Anterior cingulate cortex (tissue), 58 donors: Measurements from ENCODE around the gene NASP.

ENCODE experiments used
- DNase-seq, 58 donors: peaks; one replicate each; lab custom pipeline; 2025; lab: John Stamatoyannopoulos, UW

Gene NASP

GRCh38 chr1:45658171-45658570 lies 74.3 kb downstream of the NASP start:
- no peak for DNase-seq

DNA sequence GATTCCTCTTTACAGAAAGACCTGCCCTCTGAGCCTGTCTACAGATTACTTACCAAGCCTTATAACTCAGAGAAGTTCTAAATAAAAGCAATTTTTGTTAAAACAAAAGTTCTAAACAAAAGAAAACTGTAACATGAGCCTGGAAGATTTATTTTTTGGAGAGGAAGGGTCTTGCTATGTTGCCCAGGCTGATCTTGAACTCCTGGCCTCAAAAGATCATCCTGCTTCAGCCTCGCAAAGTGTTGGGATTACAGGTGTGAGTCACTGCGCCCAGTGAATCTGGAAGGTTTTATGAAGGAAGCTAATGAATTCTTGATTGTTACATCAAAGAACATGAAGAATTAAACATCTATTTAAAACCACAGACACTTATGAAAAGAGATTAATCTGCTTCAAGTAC lies 75.4 kb downstream of the NASP start:
- no peak for DNase-seq

DNA sequence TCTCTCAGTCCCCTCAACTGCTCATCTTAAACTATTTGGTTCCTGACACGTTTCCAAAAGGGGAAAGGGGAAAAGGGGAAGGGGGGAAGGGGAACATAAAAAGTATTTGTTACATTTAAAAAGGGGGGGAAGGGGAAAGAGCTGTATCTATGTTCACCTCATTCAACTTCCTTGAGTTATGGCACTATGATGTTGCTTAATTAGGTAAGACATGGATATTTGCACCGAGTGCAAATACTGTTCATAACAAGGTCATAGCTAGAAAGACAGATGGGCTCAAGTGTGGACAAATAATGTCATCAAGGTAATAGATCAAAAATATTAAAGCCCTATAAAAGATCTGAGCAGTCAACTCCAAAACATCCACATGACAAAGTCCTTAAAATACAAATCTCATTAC lies 76.5 kb downstream of the NASP start:
- no peak for DNase-seq

DNA sequence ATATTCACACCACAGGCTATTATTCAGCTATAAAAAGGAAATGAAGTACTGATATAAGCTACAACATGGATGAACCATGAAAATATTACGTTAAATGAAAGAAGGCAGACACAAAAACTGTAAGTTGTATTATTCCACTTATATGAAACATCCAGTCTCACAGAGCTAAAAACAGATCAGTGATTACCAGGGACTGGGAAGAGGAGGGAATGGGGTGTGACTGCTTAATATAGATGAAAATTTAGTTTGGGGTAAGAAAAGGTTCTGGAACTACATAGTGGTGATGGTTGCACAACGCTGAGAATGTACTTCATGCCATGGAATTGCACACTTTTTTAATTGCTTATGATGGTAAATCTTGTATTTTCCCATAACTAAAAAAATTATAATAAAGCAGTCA lies 83.0 kb downstream of the NASP start:
- DNase-seq = no peak

DNA sequence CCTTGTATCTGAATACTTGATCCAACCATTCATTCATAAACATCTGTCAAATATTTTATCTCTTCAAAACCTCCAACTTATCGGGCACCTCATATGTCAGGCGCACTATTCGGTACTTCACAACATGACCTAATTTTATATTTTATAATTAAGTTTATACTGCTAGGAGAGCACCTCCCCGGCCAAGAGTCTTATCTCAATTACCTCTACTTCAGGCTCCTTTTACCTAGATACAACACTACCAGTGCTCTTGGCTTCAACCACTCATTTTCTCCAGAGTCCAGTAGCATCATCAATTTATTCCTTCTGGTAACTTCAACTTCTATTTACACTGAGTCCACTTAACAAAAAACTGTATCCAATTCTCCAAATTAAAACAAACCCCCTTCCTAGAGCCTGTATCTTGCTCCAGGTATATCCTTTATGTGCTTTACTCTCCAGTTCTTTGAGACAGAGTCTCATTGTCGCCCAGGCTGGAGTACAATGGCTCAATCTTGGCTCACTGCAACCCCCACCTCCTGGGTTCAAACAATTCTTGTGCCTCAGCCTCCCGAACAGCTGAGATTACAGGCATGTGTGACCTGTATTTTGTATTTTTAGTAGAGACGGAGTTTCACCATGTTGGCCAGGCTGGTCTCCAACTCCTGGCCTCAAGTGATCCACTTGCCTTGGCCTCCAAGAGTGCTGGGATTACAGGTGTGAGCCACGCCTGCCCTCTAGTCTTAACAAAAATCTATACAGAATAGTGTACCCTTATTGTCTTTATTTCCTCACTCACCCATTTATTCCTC lies 83.7 kb downstream of the NASP start:
- no peak for DNase-seq
